SHP77 treated with DMSO at 0.1 percent for 48 hours (cell line): ENCODE data around the gene ALDH8A1.

Experiments used
- DNase-seq: peaks from one replicate; lab custom pipeline; 2025; lab: John Stamatoyannopoulos, UW

Gene ALDH8A1

DNA sequence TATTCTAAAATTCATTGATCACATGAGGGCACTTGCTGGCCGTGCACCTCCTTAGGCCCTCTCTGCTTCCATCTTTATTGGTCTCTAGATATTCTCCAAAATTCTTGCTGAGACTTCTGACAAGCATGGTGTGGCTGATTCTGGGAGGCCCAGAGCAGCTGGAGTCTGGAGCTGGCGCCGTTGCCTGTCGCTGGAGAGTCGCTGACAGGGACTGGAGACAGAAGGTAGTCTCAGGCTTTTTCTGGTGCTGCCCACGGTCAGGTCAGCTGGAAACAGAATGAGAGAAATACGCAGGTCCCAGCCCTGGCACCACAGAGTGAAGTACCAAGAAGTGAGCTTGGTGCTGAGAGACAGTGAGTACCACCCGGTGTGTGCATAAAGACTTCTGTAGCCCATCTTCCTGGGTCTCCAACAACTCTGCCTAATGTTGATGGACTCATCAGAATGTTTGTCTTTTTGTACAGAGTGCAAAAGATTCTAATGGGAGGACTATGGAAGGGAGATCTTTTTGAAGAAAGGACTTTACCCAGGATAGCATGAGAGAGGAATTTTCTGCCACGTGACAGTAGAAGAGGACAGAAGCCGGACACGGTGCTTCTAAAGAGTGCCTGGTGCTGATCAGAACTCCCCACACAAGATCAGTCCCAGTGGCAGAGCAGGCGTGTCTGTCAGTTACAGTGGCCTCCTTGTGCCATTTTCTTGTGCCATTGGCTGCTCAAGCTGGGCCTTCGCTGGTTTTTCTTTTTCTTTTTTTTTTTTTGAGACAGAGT, 1.8 kb upstream of the ALDH8A1 start:
- DNase-seq = no peak

DNA sequence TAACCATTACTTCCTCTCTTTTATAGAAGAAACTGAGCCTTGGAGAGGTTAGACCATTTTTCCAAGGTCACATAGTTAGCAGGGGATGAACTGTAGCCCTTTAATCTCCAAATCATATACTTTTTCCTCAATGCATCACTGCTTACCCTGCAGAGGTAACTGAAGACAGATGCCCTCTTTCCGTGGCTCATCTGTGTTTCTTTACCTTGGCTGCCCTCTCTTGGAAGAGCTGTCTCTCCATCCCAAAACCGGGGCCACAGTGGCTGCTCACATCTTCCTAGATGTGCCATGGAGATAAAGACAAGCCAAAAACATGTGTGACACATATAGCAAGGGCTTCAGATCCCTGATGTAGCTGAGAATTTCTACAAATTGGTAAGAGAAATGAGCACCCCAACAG, 581 bp upstream of the ALDH8A1 start:
- no peak for DNase-seq

DNA sequence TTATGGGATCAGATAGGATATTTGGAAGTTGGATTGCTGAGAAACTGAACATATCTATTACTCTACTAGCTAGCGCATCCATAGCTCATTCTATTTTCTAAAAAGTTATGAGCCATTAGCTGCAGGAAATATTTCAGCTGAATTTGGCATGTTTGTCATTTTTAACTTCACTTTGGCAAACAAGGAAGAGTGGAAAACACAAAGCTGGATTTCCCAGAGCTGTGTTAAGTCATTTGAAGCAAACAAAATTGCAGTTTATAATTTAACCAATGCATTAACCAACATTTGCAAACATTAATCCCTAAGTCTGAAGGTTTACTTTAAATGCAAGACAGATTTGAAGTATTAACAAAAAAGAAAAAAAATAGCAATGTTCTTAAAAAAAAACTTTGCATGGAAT, 1.2 kb downstream of the ALDH8A1 start:
- no peak for DNase-seq

DNA sequence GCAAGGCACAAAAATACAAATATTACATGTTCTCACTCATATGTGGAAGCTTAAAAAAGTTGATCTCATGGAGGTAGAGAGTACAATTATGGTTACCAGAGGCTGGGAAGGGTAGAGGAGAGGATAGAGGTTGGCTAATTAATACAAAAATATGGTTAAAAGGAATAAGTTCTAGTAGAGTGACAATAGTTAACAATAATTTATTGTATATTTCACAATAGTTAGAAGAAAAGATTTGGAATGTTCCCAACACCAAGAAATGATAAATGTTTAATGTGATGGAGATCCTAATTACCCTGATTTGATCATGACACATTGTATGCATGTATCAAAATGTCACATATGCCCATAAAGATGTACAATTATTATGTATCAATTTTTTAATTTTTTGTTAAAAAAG, 1.8 kb downstream of the ALDH8A1 start:
- no peak for DNase-seq

DNA sequence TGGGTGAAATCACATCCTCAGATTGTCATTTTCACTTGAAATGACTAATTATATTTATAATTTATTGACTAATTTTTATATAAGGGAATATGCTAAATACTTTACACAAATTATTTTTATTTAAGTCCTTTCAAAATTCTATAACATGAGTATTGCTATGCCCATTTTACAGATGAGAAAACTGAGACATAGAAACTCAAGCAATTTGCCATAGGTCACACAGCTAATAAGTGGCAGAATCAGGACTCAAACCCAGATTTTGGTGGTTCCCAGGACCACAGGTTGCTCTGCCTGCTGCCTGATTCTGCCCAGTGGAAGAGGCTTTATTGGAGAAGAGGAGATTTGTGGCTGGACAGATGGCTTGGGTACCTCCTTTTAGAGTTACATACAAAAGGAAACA, 4.9 kb downstream of the ALDH8A1 start:
- no peak for DNase-seq

DNA sequence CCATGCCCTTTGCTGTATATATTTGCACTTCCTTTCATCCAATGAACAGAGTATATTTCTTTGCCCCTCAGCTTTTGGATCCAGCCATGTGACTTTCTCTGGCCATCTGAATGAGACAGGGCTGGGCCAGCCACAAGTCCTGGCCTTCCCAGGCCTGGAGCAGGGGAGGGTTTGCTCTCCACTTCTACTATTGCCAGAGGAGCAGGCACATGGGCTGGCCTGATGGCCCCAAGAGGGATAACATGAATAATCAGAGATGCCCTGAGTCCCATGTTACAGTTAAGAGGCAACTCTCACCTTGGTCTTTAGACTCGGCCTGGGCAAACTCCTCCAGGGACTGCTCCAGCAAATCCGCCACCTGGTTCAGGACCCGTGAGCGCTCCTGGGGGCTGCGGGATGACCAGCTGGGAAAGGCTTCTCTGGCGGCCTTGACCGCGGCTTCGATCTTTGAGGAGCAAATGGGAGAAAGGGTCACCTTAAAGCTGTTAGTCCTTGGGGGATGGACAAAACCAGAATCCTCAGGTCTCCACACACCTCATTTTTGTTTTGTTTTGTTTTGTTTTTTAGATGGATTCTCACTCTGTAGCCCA, 6.3 kb downstream of the ALDH8A1 start:
- no peak for DNase-seq

DNA sequence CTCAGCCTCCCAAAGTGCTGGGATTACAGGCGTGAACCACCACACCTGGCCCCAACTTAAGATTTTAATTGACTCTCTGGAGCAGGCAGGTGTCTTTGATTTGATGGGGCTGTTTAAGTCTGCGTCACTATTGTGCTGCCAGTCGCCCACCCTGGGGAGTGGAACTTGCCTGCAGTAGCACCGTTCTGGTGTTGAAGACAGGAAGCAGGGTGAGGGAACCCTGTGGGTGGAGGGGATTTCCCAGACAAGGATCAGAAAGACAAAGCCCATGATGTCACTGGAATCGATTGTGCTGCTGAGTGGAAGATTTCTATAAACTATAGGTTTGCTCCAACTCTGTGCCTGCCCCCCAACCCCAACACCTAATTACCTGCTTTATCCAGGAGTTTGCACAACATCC, 11.0 kb downstream of the ALDH8A1 start:
- DNase-seq = no peak

DNA sequence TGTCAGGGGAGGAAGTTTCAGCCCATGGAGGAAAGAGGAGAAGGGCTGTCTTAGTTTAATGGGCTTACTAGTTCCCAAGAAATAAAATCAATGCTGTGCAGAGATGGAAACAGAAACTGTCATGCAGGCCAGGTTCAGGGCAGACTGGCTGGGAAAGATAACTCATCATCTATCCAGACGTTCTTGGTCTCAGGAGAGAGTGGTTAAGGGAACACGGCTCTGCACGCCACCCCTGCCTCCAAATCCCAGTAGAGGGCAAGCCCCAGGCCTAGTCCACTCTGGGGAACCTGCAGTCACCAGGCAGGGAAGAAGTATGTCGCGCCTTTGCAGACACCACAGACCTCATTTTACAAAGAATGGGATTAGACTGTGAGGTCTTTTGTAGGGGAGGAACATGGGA, 12.5 kb downstream of the ALDH8A1 start:
- DNase-seq = no peak

DNA sequence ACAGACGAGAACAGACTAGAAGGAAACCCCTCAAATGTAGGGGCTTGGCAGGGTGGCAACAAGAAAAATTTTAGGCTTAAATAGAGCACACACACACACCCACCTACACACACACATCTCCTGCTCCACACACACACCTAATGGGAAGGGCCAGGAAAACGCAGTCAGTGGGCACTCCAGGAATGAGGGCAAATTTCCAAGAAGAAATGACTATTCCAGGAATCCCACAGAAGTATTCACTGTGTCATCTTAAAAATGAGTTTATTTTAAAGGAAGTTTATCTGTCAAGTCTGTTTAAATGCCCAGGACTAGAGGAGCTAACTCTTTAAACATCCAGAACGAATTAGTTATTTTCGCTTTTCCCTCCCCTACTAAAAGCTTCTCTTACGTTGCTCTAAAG, 13.0 kb downstream of the ALDH8A1 start:
- no peak for DNase-seq

DNA sequence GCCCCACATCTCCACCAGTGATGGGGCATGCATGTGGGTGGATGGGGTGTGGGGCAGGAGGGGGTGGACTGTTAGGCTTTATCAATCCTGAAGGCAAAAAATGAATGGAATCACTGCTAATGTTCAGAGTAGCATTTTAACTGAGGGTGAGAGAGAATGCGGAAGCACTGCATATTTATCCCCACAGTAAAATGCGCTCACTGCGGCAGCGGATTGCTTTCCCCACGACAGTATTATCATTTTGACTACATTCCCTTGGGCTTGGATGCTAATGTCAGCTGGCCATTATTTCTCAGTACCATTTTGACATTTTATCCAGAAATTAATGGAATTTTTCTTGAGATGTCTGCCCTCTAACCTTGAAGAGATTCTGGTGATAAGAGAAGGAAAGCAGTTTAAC, 13.4 kb downstream of the ALDH8A1 start:
- no peak for DNase-seq

DNA sequence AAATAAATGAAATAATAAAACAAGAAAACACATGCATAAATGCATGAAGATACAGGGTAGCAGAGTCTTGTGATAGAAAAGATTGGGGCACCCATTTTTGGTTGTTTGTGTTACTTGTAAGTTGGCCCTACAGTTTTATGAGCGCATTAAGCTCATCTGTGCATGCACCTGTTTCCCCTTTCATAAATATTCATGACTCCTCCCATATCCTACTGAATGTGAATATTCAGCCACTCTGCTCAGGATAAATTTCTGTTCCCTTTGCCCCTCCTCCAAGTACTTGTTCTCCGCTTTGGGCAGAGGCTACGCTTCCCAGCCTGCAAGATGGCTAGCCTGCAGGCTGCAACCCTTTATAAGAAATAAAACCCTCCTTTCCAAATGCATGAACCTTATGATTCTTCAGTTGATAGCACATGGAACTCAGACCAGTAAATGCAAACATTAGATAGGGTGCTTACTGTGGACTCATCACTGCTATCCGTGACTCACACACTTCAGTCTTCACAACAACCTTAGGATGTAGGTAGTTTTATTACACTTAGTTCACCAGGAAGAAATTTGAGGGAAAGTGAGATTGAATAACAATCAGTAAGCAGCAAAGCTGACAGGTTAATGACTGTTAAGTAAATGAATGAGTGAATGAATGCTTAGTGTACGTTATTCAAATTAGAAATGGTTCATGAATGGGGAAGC, 15.0 kb downstream of the ALDH8A1 start:
- no peak for DNase-seq

DNA sequence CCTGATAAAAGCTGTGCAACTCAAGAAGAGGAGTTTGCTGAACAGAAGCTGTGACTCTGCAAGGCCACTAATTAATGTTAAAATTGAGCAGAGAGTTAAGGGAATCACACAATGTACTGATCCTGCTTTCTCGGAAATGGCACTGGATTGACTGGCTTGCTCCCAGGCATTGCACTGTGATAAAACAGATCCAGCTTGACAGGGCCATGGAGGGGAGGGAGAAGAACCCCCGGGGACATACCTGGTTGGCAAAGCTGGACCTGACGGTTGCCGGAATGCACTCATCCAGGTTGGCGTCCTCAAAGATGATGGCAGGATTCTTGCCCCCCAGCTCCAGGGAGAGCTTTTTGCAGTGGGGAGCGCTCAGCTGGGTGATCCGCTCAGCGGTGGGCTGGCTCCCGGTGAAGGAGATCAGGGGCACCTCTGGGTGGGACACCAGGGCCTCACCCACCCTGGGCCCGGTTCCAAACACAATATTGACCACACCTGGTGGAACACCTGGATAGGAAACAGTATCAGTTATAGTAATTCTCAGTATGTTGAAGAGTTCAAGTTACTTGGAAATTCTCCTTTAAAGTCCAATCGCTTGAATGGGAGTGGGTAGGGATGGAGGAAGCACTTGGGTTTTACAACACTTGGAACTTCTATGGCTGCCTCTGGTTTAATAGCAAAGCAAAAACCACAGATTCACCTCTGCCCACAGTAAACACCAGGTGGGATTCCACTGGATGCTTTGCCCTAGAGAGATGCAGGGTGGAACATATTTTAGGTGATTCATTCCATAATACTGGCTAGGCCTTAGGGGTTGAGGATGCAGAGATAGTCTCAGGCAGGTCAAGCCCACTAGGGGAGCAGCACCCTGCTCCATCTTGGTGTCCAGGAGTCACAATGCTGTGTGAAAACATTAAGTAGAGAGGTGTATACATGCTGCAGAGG, 17.1 kb downstream of the ALDH8A1 start:
- no peak for DNase-seq

DNA sequence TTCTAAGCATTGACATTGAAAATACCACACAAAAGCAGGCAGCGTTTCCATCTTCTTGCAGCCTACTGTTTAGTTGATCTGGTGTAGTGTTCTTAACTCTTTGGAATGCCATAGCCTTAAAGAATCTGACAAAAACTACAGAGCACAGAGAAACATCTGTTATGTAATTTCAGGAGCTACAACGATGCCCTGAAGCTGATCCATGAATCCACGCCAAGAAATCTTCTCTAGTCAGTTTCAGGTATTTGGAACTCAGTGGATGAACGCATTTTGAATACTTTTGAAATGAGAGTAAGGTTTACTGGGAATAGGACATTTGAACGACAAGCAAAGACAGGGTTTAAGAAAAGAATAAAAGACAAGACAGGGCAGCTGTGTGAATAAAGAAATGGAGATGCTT, 17.8 kb downstream of the ALDH8A1 start:
- DNase-seq = no peak

DNA sequence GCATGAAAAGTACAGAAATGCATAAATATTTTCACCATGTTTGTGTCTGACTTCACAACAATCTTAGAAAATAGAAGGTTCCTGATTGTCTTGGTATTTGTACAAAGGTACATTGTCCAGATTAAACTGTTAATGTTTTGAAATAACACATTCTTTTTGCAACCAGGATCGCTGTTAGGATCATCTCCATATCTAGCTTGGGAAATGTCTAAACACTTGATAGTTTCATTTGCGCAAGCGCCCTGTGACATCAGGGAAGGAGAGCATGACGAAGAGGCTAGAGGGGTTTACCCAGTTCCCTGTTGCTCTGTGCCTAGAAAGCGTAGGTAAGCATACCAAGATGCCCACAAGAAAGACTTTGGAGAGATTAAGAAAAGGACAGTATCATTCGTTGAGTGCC, 19.4 kb downstream of the ALDH8A1 start:
- DNase-seq = no peak

DNA sequence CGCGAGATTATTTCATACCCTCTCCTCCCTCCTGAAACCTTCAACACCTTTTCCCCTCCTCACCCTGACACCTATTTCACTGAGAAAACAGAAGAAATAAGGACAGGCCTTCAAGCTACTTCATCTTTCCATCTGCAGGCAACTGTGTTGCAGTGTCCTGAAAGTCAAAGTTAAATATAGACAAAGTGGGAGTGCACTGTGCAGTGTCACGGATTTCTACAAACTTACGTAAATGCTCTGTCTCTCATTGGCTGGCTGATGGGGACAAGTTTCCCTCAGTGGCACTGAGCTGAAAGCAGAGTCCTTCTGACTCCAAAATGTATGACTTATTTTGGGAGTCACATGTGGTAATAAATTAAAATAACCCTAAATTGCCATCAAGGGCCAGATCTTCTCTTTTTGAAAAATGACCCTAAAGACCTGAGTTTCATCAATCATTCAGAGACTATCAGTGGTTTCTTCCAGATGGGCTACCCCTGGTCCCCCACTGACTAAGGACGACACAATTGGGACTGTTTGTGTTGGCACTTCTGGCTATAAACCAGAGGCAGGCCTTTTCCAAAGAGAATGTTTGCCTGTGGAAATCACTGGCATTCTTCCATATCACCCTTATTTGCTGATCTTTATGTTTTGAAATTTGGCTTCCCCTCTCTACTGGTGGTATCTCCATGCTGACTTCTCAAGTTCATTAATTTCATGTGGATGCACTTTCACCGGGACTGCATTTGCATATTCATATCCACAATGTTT, 21.6 kb downstream of the ALDH8A1 start:
- no peak for DNase-seq

DNA sequence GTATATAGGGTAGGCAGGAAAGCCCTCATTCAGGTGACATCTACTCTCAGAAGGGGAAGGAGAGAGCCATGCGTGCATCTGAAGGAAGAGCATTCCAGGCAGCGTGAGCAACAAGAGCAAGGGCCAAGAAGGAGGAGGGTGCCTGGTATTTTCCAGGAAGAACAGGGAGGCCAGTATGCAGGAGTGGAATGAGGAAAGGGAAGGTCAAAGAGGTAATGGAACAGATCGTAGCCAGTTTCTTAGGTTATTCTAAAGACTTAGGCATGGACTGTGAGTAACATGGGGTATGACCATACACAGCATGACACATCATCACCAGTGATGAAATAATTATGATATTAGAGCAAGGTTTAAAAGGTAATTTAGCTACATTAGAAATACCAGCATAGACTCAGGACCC, 24.1 kb downstream of the ALDH8A1 start:
- DNase-seq = no peak

DNA sequence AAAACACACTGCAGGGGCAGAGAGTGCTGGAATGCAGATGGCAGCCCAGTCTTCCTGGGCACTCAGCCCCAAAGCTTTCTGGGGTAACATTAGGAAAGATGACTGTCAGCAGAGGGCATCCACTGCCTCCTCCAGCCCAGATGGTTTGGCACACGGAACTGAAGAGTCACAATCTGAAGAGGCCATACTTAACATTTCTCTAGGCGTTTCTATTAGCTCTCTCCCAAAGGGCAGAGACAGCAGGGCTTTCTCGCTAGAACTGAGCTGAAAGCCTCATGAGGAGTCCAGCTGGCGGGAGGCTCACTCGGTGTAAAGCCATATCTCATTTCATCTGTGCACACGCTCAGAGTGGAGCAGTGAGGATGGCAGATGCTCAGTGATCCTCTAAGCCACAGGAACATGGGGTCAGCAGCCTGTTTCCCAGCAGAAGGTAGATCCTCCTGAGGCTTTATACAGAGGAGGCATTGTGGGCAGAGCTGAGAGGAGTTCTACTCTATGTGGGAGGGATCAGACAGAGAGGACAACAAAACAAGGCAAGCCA, 28.1 kb downstream of the ALDH8A1 start:
- DNase-seq = no peak

DNA sequence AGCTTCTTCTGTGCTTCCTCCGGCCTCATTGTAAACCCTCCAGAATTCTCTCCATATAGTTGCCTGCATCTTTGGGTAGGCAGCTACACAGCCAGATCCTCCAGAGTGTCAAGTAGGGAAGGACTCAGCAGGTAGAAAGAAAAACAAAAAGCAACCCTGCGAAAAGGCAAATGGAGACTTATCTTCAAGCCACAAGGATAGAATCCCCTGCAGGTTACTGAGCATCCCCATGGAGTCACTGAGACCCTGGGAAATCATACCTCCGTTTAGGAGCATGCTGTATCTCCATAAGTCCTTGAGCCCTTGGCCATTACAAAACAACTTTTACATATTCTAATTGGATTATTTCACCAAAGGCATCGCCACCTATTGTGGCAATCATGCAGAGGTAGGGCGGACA, 28.6 kb downstream of the ALDH8A1 start:
- no peak for DNase-seq

DNA sequence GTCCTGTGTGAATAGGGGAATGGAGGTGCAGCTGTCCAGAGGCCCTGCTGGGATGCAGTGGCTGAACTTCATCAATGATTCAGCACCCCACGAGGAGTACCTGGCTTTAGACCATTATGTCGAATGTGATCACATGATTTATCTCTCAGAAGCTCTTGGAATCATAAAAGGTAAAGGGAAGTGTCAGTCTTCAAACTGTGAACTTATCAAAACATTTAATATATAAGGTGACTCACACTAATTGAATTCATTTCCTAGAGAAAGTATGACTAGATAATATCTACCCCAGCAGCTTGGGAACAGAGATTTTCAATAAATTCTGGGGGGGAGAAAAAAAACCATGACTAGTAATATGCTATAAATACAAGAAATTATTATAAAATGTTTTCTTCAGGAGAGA, 29.5 kb downstream of the ALDH8A1 start:
- no peak for DNase-seq

DNA sequence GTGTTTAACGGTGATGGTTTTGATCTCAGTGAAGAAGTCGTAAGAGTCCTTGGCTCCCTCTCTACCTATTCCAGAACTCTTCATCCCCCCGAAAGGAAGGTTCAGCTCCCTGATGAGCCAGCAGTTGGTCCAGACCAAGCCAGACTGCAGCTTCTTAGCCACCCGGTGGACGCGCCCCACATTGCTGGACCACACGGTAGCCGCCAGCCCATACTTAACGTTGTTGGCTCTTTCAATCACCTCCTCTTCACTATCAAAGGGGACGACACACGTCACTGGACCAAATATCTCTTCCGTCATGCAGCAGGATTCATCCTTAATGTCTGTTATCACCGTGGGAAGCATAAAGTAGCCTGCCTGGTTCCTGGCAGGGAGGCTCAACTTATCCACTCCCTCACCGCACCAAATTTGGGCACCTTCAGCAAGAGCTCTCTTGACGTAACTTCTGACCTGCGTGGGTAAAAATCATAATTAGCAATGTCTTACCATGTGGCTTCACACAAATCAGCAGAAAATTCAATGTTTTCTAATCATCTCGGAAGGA, 31.4 kb downstream of the ALDH8A1 start:
- no peak for DNase-seq

DNA sequence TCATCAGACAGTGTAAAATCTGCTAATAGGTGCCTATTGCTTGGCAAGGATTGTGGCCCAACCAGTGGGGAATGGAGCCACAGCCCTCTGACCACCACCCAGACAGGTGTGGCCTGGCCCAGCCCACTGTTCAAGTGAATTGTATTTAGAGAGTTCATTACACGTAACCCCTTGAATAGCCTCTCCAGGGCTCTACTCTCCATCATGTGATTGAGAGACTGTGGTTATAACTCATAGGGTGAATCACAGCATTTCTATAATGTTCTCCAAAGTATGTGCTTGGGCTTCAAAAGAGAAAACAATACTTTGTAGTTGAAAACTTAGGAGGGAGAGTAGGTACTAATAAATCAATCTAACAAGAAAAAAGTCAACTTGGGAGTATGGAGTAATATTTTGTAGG, 38.4 kb downstream of the ALDH8A1 start:
- DNase-seq = no peak
